Measurements from ENCODE around the gene RHO. TPM values are rescaled to one million over a fixed set of nuclear protein-coding genes. Genes with fewer than 3 reads are reported as not detected.

Gene RHO
- total and polyA plus RNA-seq, 2 donors (not counting 1 experiment from before 2014, with no cell fraction given) = 0.10 TPM; not detected in 1

GRCh38 chr3:129562803-129563202 is 34.4 kb downstream of the RHO start:
- intact Hi-C loops (cut with micrococcal nuclease) = no loop called here
- CTCF ChIA-PET = no interaction called here

GRCh38 chr3:129563332-129563731 is 34.9 kb downstream of the RHO start:
- H3K4me1 Mint-ChIP-seq = peaks cover 3% of the 10 kb centered on the region
- POLR2A ChIA-PET = interaction anchor here (1.6 kb wide), 1 partner anchor 13 kb away, joined by 3 read pairs; no protein-coding TSS in a partner anchor
- Histone ChIP-seq H3K79me2 (ENCODE audit: control insufficient read depth, insufficient read depth, low read length) (no peaks in the 10 kb centered on the region), H2AFZ (ENCODE audit: insufficient read depth, low read depth, low read length, poor library complexity, severe bottlenecking) (no peak overlapping the region), H3K4me3 (ENCODE audit: control extremely low read depth in 1 of 5, extremely low read depth in 1 of 5, insufficient read depth in 1 of 5, low read depth in 2 of 5, low read length in 4 of 5) (no peak overlapping the region), H3K4me2 (replicated peaks; ENCODE audit: low read depth, low read length, poor library complexity, severe bottlenecking) (no peak overlapping the region), H3K9ac (ENCODE audit: low read length) (no peak overlapping the region), H3K4me1 (ENCODE audit: control insufficient read depth in 2 of 2, insufficient read depth in 2 of 2, low read length in 2 of 2) (peaks cover 0 to 5% of the 10 kb centered on the region in 2 donors), H3K27me3 (replicated peaks in 1 of 4; ENCODE audit: control extremely low read depth in 1 of 4, control insufficient read depth in 3 of 4, insufficient read depth in 4 of 4, low read length in 3 of 4) (peaks cover 0 to 10% (median 0%) of the 10 kb centered on the region in 4 experiments), H3K36me3 (replicated peaks in 1 of 2; ENCODE audit: control extremely low read depth in 1 of 2, control insufficient read depth in 1 of 2, extremely low read depth in 1 of 2, insufficient read depth in 2 of 2, low read length in 1 of 2) (no peaks in the 10 kb centered on the region), H4K20me1 (ENCODE audit: control insufficient read depth, insufficient read depth, low read length, poor library complexity, severe bottlenecking) (no peaks in the 10 kb centered on the region), H3K27ac (ENCODE audit: low read length in 2 of 2) (no peak overlapping the region), H3K9me3 (ENCODE audit: control extremely low read depth in 1 of 3, control insufficient read depth in 2 of 3, insufficient read depth in 1 of 3, low read length in 2 of 3) (no peaks in the 10 kb centered on the region)
- H3K27me3 Mint-ChIP-seq = no peaks in the 10 kb centered on the region
- no peak overlapping the region for H3K4me3 Mint-ChIP-seq
- no peak for DNase-seq
- no peaks in the 10 kb centered on the region for H3K9me3 Mint-ChIP-seq (ENCODE audit: insufficient read depth)
- no peak for ATAC-seq (ENCODE audit: low read depth)
- intact Hi-C loops (cut with micrococcal nuclease) = no loop called here
- 96% methylated on average over 12 of the region's 12 CpGs for WGBS (ENCODE audit: insufficient coverage)
- H3K27ac Mint-ChIP-seq = no peak overlapping the region
- CTCF ChIA-PET = no interaction called here
- TF ChIP-seq EZH2 (IDR thresholded peaks at IDR 0.05; ENCODE audit: borderline replicate concordance, insufficient read depth, low read depth, low read length, poor library complexity, severe bottlenecking) (no peak), CTCF (IDR thresholded peaks at IDR 0.05) (no peak)

More at GRCh38 chr3:129562803-129563202, 34.4 kb downstream of the RHO start:
- Histone ChIP-seq H3K9ac (ENCODE audit: low read length) (no peak overlapping the region), H3K27ac (ENCODE audit: low read length in 2 of 2) (no peak overlapping the region), H3K4me1 (ENCODE audit: control insufficient read depth in 2 of 2, insufficient read depth in 2 of 2, low read length in 2 of 2) (peaks cover 0 to 5% of the 10 kb centered on the region in 2 donors), H3K4me2 (replicated peaks; ENCODE audit: low read depth, low read length, poor library complexity, severe bottlenecking) (no peak overlapping the region), H3K27me3 (replicated peaks in 1 of 4; ENCODE audit: control extremely low read depth in 1 of 4, control insufficient read depth in 3 of 4, insufficient read depth in 4 of 4, low read length in 3 of 4) (peaks cover 0 to 12% (median 0%) of the 10 kb centered on the region in 4 experiments), H3K36me3 (replicated peaks in 1 of 2; ENCODE audit: control extremely low read depth in 1 of 2, control insufficient read depth in 1 of 2, extremely low read depth in 1 of 2, insufficient read depth in 2 of 2, low read length in 1 of 2) (no peaks in the 10 kb centered on the region), H3K4me3 (ENCODE audit: control extremely low read depth in 1 of 5, extremely low read depth in 1 of 5, insufficient read depth in 1 of 5, low read depth in 2 of 5, low read length in 4 of 5) (no peak overlapping the region), H3K79me2 (ENCODE audit: control insufficient read depth, insufficient read depth, low read length) (no peaks in the 10 kb centered on the region), H3K9me3 (ENCODE audit: control extremely low read depth in 1 of 3, control insufficient read depth in 2 of 3, insufficient read depth in 1 of 3, low read length in 2 of 3) (no peaks in the 10 kb centered on the region), H4K20me1 (ENCODE audit: control insufficient read depth, insufficient read depth, low read length, poor library complexity, severe bottlenecking) (no peaks in the 10 kb centered on the region), H2AFZ (ENCODE audit: insufficient read depth, low read depth, low read length, poor library complexity, severe bottlenecking) (no peak overlapping the region)
- Mint-ChIP-seq H3K27me3 (peaks cover 1% of the 10 kb centered on the region), H3K4me3 (no peak overlapping the region), H3K9me3 (ENCODE audit: insufficient read depth) (no peaks in the 10 kb centered on the region), H3K4me1 (peaks cover 3% of the 10 kb centered on the region), H3K27ac (no peak overlapping the region)
- 95% methylated on average over 19 of the region's 19 CpGs for WGBS (ENCODE audit: insufficient coverage)
- DNase-seq (no peak), ATAC-seq (ENCODE audit: low read depth) (no peak)
- POLR2A ChIA-PET = no interaction called here
- no peak for TF ChIP-seq EZH2 (IDR thresholded peaks at IDR 0.05; ENCODE audit: borderline replicate concordance, insufficient read depth, low read depth, low read length, poor library complexity, severe bottlenecking)
- no peak for TF ChIP-seq CTCF (IDR thresholded peaks at IDR 0.05)

Data from B cell (primary cell).